Measurements from ENCODE around the gene GREM2. TPM values are rescaled to one million over a fixed set of nuclear protein-coding genes. Genes with fewer than 3 reads are reported as not detected.
A peak's percentile ranks its signal among the peaks of the same experiment; 100 is the strongest.

GREM2 gene
- total RNA-seq, 1 donor from 2014 or later = 4.2 TPM

DNA sequence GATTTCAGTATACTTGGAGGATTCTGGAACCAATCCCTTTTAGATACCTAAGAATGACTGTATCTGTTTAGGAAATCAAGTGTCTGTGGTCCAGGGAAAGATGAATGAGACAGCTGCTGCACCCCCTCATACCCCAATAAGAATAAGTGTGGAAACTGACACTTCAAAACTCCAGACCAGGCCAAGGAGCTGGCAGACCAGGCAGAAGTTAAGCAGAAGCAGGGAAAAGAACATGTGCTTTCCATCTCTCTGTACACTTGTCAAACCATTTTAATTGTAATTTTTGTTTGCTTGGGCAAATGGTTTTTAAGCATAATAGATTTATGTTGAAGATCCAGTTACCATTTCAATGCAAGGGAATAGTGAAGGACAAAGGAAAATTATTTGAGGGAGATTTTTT, 100.2 kb downstream of the GREM2 start:
- H3K36me3 Mint-ChIP-seq = no peaks in the 10 kb centered on the region
- H3K9me3 Mint-ChIP-seq = peaks cover 3% of the 10 kb centered on the region
- no peak overlapping the region for H3K4me3 Mint-ChIP-seq
- no peak for DNase-seq (ENCODE audit: extremely low spot score, unreplicated experiment)
- no peak overlapping the region for H3K27ac Mint-ChIP-seq
- TF ChIP-seq, protein P1, sequence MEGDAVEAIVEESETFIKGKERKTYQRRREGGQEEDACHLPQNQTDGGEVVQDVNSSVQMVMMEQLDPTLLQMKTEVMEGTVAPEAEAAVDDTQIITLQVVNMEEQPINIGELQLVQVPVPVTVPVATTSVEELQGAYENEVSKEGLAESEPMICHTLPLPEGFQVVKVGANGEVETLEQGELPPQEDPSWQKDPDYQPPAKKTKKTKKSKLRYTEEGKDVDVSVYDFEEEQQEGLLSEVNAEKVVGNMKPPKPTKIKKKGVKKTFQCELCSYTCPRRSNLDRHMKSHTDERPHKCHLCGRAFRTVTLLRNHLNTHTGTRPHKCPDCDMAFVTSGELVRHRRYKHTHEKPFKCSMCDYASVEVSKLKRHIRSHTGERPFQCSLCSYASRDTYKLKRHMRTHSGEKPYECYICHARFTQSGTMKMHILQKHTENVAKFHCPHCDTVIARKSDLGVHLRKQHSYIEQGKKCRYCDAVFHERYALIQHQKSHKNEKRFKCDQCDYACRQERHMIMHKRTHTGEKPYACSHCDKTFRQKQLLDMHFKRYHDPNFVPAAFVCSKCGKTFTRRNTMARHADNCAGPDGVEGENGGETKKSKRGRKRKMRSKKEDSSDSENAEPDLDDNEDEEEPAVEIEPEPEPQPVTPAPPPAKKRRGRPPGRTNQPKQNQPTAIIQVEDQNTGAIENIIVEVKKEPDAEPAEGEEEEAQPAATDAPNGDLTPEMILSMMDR (conservative IDR thresholded peaks at IDR 0.05) = no peak
- peaks cover 9% of the 10 kb centered on the region for H3K4me1 Mint-ChIP-seq (ENCODE audit: unreplicated experiment)
- H3K27me3 Mint-ChIP-seq = peaks cover 15% of the 10 kb centered on the region

DNA sequence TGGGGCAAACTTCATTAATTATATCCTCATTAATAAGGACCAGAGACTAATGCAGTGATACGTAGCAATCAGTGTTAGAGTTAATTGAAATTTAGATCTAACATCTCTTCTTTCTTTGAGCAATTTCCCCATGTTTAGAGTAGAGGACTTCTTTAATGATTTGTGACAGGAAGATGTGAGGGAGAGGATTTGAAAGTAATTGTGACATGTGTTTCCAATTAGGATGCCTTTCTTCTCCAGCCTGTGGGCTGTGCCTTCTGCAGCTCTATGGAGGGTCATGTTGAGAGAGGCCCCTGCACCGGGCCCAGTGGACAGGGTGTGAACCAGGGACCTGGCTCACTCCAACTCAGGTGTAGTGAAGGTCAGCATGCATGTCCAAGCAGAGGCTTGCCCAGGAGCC, 103.0 kb downstream of the GREM2 start:
- Mint-ChIP-seq H3K4me3 (peak overlapping the region; percentile 15), H3K27ac (no peak overlapping the region), H3K36me3 (no peaks in the 10 kb centered on the region), H3K4me1 (ENCODE audit: unreplicated experiment) (peaks cover 9% of the 10 kb centered on the region), H3K27me3 (peaks cover 15% of the 10 kb centered on the region), H3K9me3 (peaks cover 3% of the 10 kb centered on the region)
- no peak for DNase-seq (ENCODE audit: extremely low spot score, unreplicated experiment)
- TF ChIP-seq, protein P1 (conservative IDR thresholded peaks at IDR 0.05) = no peak

GRCh38 chr1:240508201-240508600, 103.8 kb downstream of the GREM2 start:
- TF ChIP-seq, protein P1 (conservative IDR thresholded peaks at IDR 0.05) = no peak
- peaks cover 12% of the 10 kb centered on the region for H3K27me3 Mint-ChIP-seq

DNA sequence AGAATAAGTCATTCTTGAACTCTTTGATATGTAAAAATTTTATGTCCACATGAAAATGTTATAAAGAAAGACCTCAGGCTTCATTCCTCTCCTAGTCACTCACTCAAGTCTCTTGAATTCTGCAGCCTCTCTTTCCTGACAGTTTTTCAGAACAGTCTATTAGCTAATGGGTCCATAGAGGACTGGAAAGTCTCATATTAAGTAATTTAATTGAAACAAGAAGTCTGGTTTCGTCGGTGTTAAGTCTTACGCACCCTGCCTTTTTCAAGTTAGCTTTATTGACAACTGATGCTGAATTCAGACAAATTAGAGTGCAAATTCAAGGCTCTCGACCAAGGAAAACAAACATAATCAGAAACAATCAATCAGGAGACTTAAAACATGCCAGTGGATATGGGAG, 105.8 kb downstream of the GREM2 start:
- H3K27me3 Mint-ChIP-seq = peaks cover 12% of the 10 kb centered on the region
- H3K4me1 Mint-ChIP-seq (ENCODE audit: unreplicated experiment) = peaks cover 9% of the 10 kb centered on the region
- TF ChIP-seq, protein P1 (conservative IDR thresholded peaks at IDR 0.05) = no peak
- no peaks in the 10 kb centered on the region for H3K36me3 Mint-ChIP-seq
- no peak for DNase-seq (ENCODE audit: extremely low spot score, unreplicated experiment)
- H3K4me3 Mint-ChIP-seq = no peak overlapping the region
- peaks cover 3% of the 10 kb centered on the region for H3K9me3 Mint-ChIP-seq
- no peak overlapping the region for H3K27ac Mint-ChIP-seq

More at GRCh38 chr1:240508201-240508600, 103.8 kb downstream of the GREM2 start:
- Mint-ChIP-seq H3K4me3 (no peak overlapping the region), H3K27ac (no peak overlapping the region), H3K9me3 (peaks cover 3% of the 10 kb centered on the region), H3K4me1 (ENCODE audit: unreplicated experiment) (peaks cover 9% of the 10 kb centered on the region), H3K36me3 (no peaks in the 10 kb centered on the region)
- DNase-seq (ENCODE audit: extremely low spot score, unreplicated experiment) = no peak

GRCh38 chr1:240503558-240503957, 108.4 kb downstream of the GREM2 start:
- no peaks in the 10 kb centered on the region for H3K9me3 Mint-ChIP-seq
- H3K27ac Mint-ChIP-seq = no peak overlapping the region
- H3K27me3 Mint-ChIP-seq = peaks cover 9% of the 10 kb centered on the region
- H3K4me1 Mint-ChIP-seq (ENCODE audit: unreplicated experiment) = peaks cover 6% of the 10 kb centered on the region
- no peaks in the 10 kb centered on the region for H3K36me3 Mint-ChIP-seq
- DNase-seq (ENCODE audit: extremely low spot score, unreplicated experiment) = no peak
- TF ChIP-seq, protein P1 (conservative IDR thresholded peaks at IDR 0.05) = no peak
- H3K4me3 Mint-ChIP-seq = no peak overlapping the region

DNA sequence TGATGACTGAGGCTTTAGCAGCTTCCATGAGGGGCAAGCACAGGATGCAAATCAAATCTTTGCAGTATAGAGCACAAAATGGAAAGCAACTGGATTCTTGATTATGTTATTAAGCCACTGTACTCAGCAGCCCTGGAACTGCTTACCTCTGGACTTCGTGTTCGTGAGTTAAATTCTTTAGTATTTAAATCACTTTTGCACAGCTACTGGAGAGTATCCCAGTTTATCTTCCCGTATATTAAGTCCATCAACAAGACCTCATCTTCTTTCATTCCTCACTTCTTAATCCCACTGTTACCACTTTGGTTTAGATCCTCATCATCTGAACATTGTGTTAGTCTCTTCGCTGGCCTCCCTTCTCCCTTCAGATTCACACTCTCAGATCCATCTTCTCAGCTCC, 108.9 kb downstream of the GREM2 start:
- DNase-seq (ENCODE audit: extremely low spot score, unreplicated experiment) = no peak
- no peaks in the 10 kb centered on the region for H3K36me3 Mint-ChIP-seq
- no peak overlapping the region for H3K4me3 Mint-ChIP-seq
- peaks cover 2% of the 10 kb centered on the region for H3K9me3 Mint-ChIP-seq
- no peak overlapping the region for H3K27ac Mint-ChIP-seq
- peaks cover 9% of the 10 kb centered on the region for H3K4me1 Mint-ChIP-seq (ENCODE audit: unreplicated experiment)
- TF ChIP-seq, protein P1 (conservative IDR thresholded peaks at IDR 0.05) = no peak
- peaks cover 9% of the 10 kb centered on the region for H3K27me3 Mint-ChIP-seq

Data from type B pancreatic cell (in vitro differentiated cells).